CD4-positive, alpha-beta T cell treated with Interleukin-12 subunit alpha and Interleukin-12 subunit beta, for 1 hour (primary cell): ENCODE measurements around the gene FITM2.
A peak's percentile ranks its signal among the peaks of the same experiment; 100 is the strongest.

ENCODE experiments used
- DNase-seq: peaks from one replicate; pipeline ENCODE4 v3.0.0-alpha.2; 2020

Gene FITM2

GRCh38 chr20:44274303-44275017 is 36.5 kb downstream of the FITM2 start:
- DNase-seq = no peak

DNA sequence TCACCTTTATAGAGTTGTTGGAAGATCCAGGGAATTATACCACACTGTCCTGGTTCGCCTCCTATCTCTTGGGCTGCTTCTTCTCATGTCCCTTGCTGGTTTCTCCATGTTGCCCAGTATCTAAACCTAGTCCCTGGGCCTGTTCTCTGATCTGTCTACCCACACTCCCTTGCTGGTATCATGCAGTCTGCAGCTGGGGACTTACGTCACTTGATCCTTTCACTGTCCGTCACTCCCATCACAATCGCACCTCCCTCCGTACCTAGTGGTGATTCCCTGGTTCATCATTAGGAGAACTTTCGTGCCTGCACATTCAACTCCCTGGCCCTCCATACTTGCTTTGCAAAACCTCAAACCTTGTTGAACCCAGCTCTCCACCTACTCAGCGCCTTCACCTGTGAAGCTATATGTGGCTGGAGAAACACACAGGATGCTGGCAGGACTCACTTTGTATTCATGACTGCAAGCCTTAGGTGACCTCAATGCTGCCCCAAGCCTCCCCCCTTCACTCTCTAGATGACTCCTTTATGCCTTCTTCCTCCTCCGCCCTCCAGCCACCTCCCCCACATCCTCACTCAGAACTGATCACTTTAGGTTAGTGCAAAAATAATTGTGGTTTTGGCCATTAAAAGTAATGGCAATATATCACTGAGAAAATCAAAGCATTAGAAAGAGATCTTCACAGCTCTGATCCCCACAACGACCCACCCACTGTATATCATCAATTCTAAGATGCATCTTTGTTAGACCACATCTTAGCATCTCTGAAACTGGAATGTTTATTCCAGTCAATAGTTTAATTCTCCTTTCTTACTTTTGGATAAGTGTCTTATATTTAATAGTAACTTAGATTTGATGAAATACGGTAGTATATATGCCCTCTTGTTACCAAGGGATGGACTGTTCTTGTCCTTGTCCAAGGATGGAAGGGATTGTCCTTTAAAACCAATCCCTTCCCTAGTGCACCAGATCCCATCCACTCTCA is 37.5 kb downstream of the FITM2 start:
- no peak for DNase-seq

DNA sequence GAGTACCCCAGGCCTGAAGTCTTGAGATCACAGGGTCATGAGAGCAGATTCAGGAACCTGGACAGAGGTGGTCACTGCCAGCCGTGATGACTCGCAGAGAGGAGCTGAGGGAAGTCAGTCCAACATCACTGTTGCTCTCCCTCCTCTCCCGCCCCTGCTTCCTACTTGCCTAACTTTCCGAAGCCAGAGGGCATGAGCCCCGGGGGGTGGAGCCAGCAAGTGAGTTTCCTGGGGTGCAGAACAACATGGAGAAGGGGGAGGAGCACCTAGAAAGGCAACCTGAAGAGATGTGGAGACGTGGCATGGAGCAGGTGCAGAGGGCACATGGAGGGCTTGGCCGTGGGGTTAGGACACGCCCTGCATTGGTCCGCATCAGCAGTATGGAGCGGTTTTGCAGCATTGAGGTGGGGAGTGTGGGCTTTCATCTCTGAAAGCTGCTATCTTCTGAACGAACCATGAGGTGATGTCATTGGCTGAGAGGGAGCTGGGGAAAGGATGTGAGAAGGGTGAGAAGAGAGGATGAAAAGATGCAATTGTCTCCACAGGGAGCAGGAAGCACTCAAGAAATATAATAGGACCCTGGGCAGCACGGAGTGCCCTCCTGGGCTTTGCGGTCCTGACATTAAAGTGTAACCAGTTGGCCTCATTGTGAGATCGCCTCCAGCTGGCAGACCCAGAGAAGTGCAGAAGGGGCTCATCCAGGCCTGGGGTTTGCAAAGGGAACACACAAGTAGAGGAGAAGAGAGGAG is 38.9 kb downstream of the FITM2 start:
- peak; percentile 10 for DNase-seq

DNA sequence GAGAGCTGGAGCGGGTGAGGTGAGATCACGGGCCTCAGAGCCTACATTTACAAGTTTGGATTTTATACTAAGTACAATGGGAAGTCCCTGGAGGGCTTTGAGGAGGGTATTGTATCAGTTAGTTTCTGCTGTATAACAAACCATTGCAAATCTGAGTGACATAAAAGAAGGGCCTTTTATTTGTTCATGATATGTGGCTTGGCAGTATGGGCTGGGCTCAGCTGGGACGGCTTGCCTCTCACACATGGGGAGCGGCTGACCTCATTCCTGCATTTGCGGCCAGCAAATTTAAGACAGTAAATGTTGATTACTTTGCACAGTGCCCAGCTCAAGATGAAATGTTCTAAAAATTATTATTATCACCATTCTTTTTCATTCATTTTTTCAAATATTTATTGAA is 42.2 kb downstream of the FITM2 start:
- no peak for DNase-seq

DNA sequence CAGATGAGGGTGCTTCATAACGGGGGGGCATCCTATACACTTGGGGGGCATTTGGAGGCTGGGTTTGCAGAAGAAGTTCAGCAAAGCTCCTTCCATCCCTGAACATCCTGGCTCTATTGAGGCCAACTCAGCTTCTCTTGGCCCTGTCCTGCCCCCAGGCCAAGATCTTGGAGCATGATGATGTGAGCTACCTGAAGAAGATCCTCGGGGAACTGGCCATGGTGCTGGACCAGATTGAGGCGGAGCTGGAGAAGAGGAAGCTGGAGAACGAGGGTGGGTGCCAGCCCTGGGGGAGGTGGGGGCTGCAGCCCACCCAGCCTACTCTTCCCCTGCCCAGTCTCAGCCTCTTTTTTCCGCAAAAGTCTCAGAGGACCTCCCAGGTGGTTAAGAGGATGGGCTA is 46.7 kb downstream of the FITM2 start:
- no peak for DNase-seq

- no peak for DNase-seq
Measured at GRCh38 chr20:44258226-44258890, 52.6 kb downstream of the FITM2 start.

DNA sequence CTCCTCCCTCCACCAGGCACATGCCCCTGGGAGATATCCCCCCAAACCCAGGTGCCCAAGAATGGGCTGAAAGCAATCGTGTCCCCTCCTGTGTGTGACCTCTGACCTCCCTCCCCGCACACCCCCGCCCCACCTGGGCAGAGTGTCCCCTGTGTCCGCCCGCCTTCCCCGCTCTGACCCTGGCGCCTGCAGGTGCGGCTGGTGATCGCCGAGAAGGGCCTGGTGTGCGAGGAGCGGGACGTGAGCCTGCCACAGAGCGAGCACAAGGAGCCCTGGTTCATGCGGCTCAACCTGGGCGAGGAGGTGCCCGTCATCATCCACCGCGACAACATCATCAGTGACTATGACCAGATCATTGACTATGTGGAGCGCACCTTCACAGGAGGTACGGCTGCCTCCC is 54.0 kb downstream of the FITM2 start:
- DNase-seq = no peak

DNA sequence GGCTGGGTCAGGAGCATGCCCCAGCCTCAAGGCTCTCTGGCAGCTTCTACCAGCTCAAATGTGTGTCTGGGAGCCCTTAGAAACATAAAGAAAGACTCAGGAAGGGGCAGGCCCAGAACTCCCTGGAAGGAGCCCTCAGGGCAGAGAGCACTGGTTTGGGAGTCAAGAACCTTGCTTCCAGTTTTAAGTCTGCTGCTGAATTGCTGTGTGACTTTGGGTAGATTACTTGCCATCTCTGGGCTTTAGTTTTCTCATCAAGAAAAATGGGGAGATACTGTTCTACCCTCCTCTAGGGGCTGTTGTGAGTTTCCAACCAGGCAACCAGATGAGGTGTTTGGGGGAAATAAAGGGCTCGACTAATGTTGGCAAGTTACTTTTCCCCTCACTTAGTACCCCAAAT is 55.1 kb downstream of the FITM2 start:
- DNase-seq = no peak

DNA sequence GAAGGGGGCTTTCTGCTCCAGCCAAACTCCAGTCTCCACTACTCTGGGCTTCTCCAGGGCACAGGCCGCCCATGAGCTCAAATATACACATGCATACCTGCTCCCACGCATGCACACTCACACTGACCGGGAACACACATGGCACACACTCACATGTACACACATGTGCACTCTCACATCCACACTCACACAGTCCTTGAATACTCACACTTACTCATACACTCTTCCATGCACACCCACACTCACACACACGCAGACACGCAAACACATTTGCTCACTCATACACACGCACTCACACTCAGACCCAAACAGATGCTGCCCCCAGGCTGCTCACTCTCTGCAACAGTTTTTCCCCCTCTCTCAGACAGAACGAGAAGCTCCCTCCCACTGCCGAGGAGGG is 56.9 kb downstream of the FITM2 start:
- no peak for DNase-seq

DNA sequence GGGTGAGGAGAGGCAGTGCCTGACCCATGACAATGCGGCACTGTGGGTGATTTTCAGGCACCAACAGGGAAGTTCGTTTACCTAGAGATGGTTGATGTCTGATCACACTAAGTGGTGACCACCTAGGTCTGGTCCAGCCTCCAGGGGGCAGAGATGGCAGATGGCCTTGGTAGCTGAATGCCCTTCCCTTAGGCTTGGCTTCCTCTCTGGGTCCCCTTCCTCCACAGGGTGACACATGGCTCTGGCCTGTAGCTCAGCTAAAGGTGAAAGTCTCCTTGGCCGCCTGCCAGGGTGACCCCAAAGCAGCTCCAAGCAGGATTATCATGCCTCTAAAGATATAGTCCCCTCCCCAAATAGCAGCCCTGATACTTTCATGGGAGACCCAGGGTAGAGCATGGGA is 57.5 kb downstream of the FITM2 start:
- no peak for DNase-seq
